ENCODE results near the gene TBCCD1.
A peak's percentile ranks its signal among the peaks of the same experiment; 100 is the strongest.

TBCCD1 gene

GRCh38 chr3:186567072-186567921 lies at the start of gene TBCCD1:
TBCCD1 (minus strand) TSS chr3:186567339; CDS start chr3:186564329, 3,010 bp downstream.
- peaks cover 5% of the 10 kb centered on the region; the same call in 1 of the 2 replicates for H3K36me3 ChIP-seq (ENCODE audit: insufficient read depth, low read depth, low read length)
- no peaks in the 10 kb centered on the region for H3K27me3 ChIP-seq (ENCODE audit: insufficient read depth, low read length)
- H3K9ac ChIP-seq (ENCODE audit: low read depth, low read length): peak within 1 kb of the TSS; percentile 93
- H3K4me3 ChIP-seq (ENCODE audit: low read length): peak within 1 kb of the TSS; percentile 87
- no peaks in the 10 kb centered on the region for H3K9me3 ChIP-seq (ENCODE audit: insufficient read depth, low read depth, low read length)
- H3K27ac ChIP-seq (ENCODE audit: low read length): no peak within 1 kb of the TSS
- H3K4me1 ChIP-seq (ENCODE audit: insufficient read depth, low read length): peaks cover 7% of the 10 kb centered on the region

DNA sequence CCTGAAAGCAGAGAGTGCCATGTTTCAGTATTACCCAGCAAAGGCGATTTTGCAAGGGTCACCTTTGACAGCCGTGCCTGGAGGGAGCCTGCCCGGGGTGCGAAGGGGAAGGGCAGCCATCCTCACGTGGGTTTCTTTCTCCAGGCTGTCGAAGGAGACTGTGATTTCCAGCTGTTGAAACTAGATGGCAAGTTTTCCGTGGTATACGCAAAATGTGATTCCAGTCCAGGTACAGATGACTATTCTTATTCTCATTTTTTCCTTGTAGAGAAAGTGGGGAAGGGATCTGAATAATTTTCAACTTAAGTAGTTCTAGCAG lies 49.1 kb upstream of the TBCCD1 start:
- no peak overlapping the region for H3K9ac ChIP-seq (ENCODE audit: low read depth, low read length)
- no peak overlapping the region for H3K4me3 ChIP-seq (ENCODE audit: low read length)
- peaks cover 16% of the 10 kb centered on the region for H3K27me3 ChIP-seq (ENCODE audit: insufficient read depth, low read length)
- no peaks in the 10 kb centered on the region for H3K4me1 ChIP-seq (ENCODE audit: insufficient read depth, low read length)
- H3K36me3 ChIP-seq (ENCODE audit: insufficient read depth, low read depth, low read length): no peaks in the 10 kb centered on the region
- no peaks in the 10 kb centered on the region for H3K9me3 ChIP-seq (ENCODE audit: insufficient read depth, low read depth, low read length)
- no peak overlapping the region for H3K27ac ChIP-seq (ENCODE audit: low read length)

GRCh38 chr3:186614597-186615483 lies 47.7 kb upstream of the TBCCD1 start:
- Histone ChIP-seq H3K4me3 (ENCODE audit: low read length) (no peak overlapping the region), H3K9ac (ENCODE audit: low read depth, low read length) (no peak overlapping the region)

DNA sequence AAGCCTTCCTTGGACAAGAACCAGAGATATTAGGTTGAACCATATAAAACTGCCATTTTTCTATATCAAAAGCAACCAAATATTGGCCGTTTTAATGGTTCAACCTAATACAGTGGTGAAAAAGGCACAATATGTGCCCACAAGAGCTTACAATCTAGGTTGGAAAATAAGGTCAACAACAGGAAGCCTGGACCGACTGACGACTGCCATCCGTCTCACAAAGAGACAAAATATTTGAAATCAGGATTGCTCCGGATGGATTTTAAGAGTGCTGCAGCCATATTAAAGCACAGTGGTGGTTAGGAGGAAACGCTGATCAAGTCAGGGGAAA lies 47.1 kb upstream of the TBCCD1 start:
- Histone ChIP-seq H3K9me3 (ENCODE audit: insufficient read depth, low read depth, low read length) (no peaks in the 10 kb centered on the region), H3K9ac (ENCODE audit: low read depth, low read length) (no peak overlapping the region), H3K27ac (ENCODE audit: low read length) (no peak overlapping the region), H3K27me3 (ENCODE audit: insufficient read depth, low read length) (peaks cover 16% of the 10 kb centered on the region), H3K4me1 (ENCODE audit: insufficient read depth, low read length) (no peaks in the 10 kb centered on the region), H3K36me3 (ENCODE audit: insufficient read depth, low read depth, low read length) (no peaks in the 10 kb centered on the region), H3K4me3 (ENCODE audit: low read length) (no peak overlapping the region)

More at GRCh38 chr3:186614597-186615483, 47.7 kb upstream of the TBCCD1 start:
- Histone ChIP-seq H3K9me3 (ENCODE audit: insufficient read depth, low read depth, low read length) (no peaks in the 10 kb centered on the region), H3K27ac (ENCODE audit: low read length) (no peak overlapping the region), H3K36me3 (ENCODE audit: insufficient read depth, low read depth, low read length) (no peaks in the 10 kb centered on the region), H3K4me1 (ENCODE audit: insufficient read depth, low read length) (no peaks in the 10 kb centered on the region), H3K27me3 (ENCODE audit: insufficient read depth, low read length) (peaks cover 16% of the 10 kb centered on the region)

DNA sequence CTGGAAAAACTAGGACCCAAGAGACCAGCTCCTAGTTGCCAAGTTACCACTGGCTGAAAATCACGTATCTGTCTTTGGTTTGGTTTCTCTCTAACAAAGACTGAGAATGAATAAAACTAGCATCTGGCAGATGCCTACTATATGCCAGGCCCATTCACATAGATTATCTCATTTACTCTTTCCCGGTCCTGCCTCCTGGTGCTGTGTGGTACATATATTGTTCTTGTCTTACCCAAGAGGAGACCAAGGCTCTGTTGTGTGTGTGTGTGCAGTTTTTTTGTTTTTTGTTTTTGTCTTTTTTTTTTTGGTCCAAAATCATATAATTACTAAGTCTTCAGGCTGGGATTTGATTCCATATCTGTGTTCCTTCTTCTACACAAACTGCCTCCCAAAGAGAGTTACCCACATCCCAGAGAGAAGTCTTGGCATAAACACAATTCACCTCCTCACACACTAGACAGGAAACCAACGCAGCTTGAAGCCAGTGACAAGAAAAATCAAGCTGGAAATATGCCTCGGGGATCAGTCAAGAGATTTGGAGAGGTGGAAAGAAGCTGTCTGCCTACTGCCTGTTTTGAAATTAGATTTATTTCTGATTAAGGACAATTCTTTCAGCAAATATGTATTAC lies 46.6 kb upstream of the TBCCD1 start:
- no peak overlapping the region for H3K27ac ChIP-seq (ENCODE audit: low read length)
- peaks cover 16% of the 10 kb centered on the region for H3K27me3 ChIP-seq (ENCODE audit: insufficient read depth, low read length)
- H3K9me3 ChIP-seq (ENCODE audit: insufficient read depth, low read depth, low read length): no peaks in the 10 kb centered on the region
- H3K36me3 ChIP-seq (ENCODE audit: insufficient read depth, low read depth, low read length): no peaks in the 10 kb centered on the region
- H3K4me3 ChIP-seq (ENCODE audit: low read length): no peak overlapping the region
- H3K9ac ChIP-seq (ENCODE audit: low read depth, low read length): no peak overlapping the region
- no peaks in the 10 kb centered on the region for H3K4me1 ChIP-seq (ENCODE audit: insufficient read depth, low read length)

DNA sequence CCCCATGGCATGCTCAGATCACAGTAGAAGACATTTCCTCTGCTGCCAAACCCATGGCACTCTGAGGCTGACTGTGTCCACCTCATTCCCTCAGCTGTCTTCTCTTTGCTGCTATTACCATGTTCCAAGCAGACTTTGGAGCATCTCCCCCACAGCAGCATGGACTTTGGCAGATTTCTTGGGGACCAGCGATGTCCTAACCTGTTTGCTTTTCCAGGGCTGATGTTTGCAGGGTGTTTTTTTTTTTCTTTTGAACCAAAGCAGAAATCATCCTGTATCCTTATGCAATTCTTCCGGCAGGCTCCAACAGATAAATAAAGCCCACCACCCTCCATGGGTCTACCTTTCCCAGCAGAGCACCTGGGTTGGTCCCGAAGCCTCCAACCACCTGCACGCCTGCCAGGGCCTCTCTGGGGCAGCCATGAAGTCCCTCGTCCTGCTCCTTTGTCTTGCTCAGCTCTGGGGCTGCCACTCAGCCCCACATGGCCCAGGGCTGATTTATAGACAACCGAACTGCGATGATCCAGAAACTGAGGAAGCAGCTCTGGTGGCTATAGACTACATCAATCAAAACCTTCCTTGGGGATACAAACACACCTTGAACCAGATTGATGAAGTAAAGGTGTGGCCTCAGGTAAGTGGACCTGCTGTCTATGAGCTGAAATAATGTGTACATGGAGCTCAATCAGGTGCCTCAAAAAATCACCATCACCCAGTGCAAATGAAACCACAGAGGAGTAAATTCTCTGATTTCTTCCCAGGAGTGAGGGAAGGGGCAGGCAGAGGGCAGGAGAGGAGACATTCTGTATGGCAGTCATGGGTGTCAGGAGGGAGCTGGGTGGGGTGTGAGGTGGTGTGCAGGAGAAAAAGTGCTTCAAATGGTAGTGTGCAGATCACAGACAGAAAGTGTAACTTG lies 45.8 kb upstream of the TBCCD1 start, which contains the start of gene AHSG:
Gene AHSG (plus strand): TSS at position 340 of the 916 bp plus-strand sequence. CDS start 82 bp downstream, at position 422.
- H3K36me3 ChIP-seq (ENCODE audit: insufficient read depth, low read depth, low read length): no peaks in the 10 kb centered on the region
- no peak within 1 kb of the TSS for H3K27ac ChIP-seq (ENCODE audit: low read length)
- no peaks in the 10 kb centered on the region for H3K4me1 ChIP-seq (ENCODE audit: insufficient read depth, low read length)
- H3K27me3 ChIP-seq (ENCODE audit: insufficient read depth, low read length): peaks cover 9% of the 10 kb centered on the region
- no peak within 1 kb of the TSS for H3K4me3 ChIP-seq (ENCODE audit: low read length)
- H3K9me3 ChIP-seq (ENCODE audit: insufficient read depth, low read depth, low read length): no peaks in the 10 kb centered on the region
- H3K9ac ChIP-seq (ENCODE audit: low read depth, low read length): no peak within 1 kb of the TSS

DNA sequence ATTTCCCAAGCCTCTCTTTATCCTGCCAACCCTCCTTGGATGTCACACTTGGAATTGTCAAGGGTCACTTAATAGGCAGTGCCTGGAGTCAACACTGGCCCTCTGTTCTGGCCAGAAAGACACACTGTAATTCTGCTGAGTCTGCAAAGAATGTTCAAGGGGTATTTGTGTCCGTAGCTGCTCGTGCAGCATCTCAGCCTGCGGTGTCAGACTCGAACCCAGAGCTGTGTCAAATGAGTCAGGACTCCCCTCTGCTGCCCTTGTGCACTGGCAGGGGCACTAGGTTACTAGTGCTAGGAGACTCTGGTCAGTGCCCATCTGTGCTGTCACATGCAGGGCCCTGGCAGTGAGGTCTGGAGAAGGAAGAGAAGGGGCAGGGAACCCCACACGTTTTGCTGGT lies 44.9 kb upstream of the TBCCD1 start:
- no peak overlapping the region for H3K4me3 ChIP-seq (ENCODE audit: low read length)

GRCh38 chr3:186609247-186609868 lies 42.2 kb upstream of the TBCCD1 start:
- Histone ChIP-seq H3K4me1 (ENCODE audit: insufficient read depth, low read length) (no peaks in the 10 kb centered on the region), H3K27ac (ENCODE audit: low read length) (no peak overlapping the region), H3K36me3 (ENCODE audit: insufficient read depth, low read depth, low read length) (no peaks in the 10 kb centered on the region), H3K9me3 (ENCODE audit: insufficient read depth, low read depth, low read length) (no peaks in the 10 kb centered on the region), H3K4me3 (ENCODE audit: low read length) (no peak overlapping the region), H3K9ac (ENCODE audit: low read depth, low read length) (no peak overlapping the region), H3K27me3 (ENCODE audit: insufficient read depth, low read length) (no peaks in the 10 kb centered on the region)

More for the DNA sequence above, 44.9 kb upstream of the TBCCD1 start:
- no peaks in the 10 kb centered on the region for H3K9me3 ChIP-seq (ENCODE audit: insufficient read depth, low read depth, low read length)
- H3K4me1 ChIP-seq (ENCODE audit: insufficient read depth, low read length): no peaks in the 10 kb centered on the region
- peaks cover under 1% of the 10 kb centered on the region; the same call in 1 of the 2 replicates for H3K27me3 ChIP-seq (ENCODE audit: insufficient read depth, low read length)
- no peaks in the 10 kb centered on the region for H3K36me3 ChIP-seq (ENCODE audit: insufficient read depth, low read depth, low read length)
- H3K27ac ChIP-seq (ENCODE audit: low read length): no peak overlapping the region
- H3K9ac ChIP-seq (ENCODE audit: low read depth, low read length): no peak overlapping the region

GRCh38 chr3:186608624-186609215 lies 41.6 kb upstream of the TBCCD1 start:
- H3K36me3 ChIP-seq (ENCODE audit: insufficient read depth, low read depth, low read length): no peaks in the 10 kb centered on the region
- no peak overlapping the region for H3K4me3 ChIP-seq (ENCODE audit: low read length)
- no peaks in the 10 kb centered on the region for H3K9me3 ChIP-seq (ENCODE audit: insufficient read depth, low read depth, low read length)
- no peak overlapping the region for H3K9ac ChIP-seq (ENCODE audit: low read depth, low read length)
- no peaks in the 10 kb centered on the region for H3K27me3 ChIP-seq (ENCODE audit: insufficient read depth, low read length)
- no peak overlapping the region for H3K27ac ChIP-seq (ENCODE audit: low read length)
- no peaks in the 10 kb centered on the region for H3K4me1 ChIP-seq (ENCODE audit: insufficient read depth, low read length)

All from iPS-20b (cell line).